SK-N-SH treated with all-trans-retinoic acid at 6 μM for 48 hours (cell line): ENCODE measurements around the gene GRM7.

ENCODE experiments used
- ISL1 ChIP-seq: fragments of 250-450 bp; sonication (Bioruptor Pico); IDR thresholded peaks from 2 replicates; pipeline ENCODE4 v2.1.2; 2022; ENCODE audit warnings: mild to moderate bottlenecking, moderate library complexity
- TF ChIP-seq, protein P1 (sequence below): fragments of 250-450 bp; sonication (Bioruptor Pico); IDR thresholded peaks from 2 replicates; pipeline ENCODE4 v1.8.0; 2020; ENCODE audit warnings: mild to moderate bottlenecking, moderate library complexity, borderline replicate concordance
- TF ChIP-seq, protein P2 (sequence below): fragments of 250-450 bp; sonication (Bioruptor Pico); IDR thresholded peaks from 2 replicates; pipeline ENCODE4 v1.5.1; 2021; ENCODE audit warnings: mild to moderate bottlenecking, moderate library complexity

DNA sequence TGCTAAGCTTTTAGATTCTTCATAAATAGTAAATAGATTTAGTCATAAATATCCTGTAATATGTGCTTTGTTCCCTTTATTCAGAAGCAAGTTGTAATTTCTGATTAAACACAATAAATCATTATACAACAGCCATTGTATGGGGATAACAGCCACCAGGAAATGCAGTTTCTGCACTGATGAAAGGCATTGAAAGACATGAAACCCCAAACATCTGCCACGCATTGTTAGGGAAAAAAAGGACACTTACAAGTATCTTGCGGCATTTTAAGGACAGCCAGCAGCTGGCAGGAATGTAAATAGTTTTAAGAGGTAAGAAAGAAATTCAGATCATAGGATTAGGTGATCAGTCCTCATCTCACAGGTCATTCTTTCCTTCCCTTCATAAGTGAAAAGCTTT lies 839.6 kb downstream of the GRM7 start:
- TF ChIP-seq, protein P1, sequence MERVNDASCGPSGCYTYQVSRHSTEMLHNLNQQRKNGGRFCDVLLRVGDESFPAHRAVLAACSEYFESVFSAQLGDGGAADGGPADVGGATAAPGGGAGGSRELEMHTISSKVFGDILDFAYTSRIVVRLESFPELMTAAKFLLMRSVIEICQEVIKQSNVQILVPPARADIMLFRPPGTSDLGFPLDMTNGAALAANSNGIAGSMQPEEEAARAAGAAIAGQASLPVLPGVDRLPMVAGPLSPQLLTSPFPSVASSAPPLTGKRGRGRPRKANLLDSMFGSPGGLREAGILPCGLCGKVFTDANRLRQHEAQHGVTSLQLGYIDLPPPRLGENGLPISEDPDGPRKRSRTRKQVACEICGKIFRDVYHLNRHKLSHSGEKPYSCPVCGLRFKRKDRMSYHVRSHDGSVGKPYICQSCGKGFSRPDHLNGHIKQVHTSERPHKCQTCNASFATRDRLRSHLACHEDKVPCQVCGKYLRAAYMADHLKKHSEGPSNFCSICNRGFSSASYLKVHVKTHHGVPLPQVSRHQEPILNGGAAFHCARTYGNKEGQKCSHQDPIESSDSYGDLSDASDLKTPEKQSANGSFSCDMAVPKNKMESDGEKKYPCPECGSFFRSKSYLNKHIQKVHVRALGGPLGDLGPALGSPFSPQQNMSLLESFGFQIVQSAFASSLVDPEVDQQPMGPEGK (CRISPR knock-in tag), result no peak
- TF ChIP-seq ISL1 (CRISPR knock-in tag), result no peak
- TF ChIP-seq, protein P2, sequence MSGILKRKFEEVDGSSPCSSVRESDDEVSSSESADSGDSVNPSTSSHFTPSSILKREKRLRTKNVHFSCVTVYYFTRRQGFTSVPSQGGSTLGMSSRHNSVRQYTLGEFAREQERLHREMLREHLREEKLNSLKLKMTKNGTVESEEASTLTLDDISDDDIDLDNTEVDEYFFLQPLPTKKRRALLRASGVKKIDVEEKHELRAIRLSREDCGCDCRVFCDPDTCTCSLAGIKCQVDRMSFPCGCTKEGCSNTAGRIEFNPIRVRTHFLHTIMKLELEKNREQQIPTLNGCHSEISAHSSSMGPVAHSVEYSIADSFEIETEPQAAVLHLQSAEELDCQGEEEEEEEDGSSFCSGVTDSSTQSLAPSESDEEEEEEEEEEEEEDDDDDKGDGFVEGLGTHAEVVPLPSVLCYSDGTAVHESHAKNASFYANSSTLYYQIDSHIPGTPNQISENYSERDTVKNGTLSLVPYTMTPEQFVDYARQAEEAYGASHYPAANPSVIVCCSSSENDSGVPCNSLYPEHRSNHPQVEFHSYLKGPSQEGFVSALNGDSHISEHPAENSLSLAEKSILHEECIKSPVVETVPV (CRISPR knock-in tag), result no peak
